ENCODE results near the gene WHAMM. TPM values are rescaled to one million over a fixed set of nuclear protein-coding genes. Genes with fewer than 3 reads are reported as not detected.
"Not testable (repeated sequence)": the region's sequence is repeated elsewhere in the genome, so short reads cannot be mapped to it uniquely, and the experiment has no call there.

The WHAMM gene
- polyA plus RNA-seq, 1 donor = 12.8 TPM

DNA sequence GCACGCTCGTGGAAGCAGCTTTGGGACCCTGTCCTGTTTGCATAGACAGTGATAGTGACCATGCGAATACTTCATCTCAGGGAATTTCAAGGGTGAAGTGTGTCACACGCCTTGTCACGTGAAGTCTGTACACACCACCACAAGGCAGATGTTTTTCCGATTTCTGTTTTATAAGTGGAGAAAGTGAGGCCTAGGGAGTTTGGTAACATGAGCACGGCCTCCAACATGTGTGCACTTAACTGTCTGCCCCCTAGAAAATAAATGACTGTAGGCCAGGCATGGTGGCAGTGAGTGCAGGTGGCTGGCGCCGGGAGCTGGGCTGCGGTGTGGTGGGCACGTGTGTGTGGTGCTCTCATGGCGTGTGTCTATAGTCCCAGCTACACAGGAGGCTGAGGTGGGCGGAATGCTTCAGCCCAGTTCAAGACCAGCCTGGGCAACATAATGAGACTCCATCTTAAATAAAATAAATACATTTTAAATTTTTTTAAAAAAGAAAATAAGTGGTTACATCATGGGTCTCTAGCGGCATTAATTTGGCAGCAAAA is 42.0 kb downstream of the WHAMM start:
- Histone ChIP-seq H3K9me3 (ENCODE audit: control insufficient read depth, low read depth, low read length) (no peaks in the 10 kb centered on the region), H3K4me3 (ENCODE audit: low read length) (no peak overlapping the region), H3K27me3 (ENCODE audit: control insufficient read depth, insufficient read depth, low read length) (no peaks in the 10 kb centered on the region), H3K4me1 (ENCODE audit: control insufficient read depth, insufficient read depth, low read length) (peaks cover 5% of the 10 kb centered on the region), H3K36me3 (ENCODE audit: control insufficient read depth, insufficient read depth, low read length) (no peaks in the 10 kb centered on the region), H3K27ac (ENCODE audit: low read length) (no peak overlapping the region)
- no peak for DNase-seq
- WGBS (ENCODE audit: insufficient coverage, low lambda C conversion rate) = no CpG with 5 or more reads among the region's 14 CpGs

DNA sequence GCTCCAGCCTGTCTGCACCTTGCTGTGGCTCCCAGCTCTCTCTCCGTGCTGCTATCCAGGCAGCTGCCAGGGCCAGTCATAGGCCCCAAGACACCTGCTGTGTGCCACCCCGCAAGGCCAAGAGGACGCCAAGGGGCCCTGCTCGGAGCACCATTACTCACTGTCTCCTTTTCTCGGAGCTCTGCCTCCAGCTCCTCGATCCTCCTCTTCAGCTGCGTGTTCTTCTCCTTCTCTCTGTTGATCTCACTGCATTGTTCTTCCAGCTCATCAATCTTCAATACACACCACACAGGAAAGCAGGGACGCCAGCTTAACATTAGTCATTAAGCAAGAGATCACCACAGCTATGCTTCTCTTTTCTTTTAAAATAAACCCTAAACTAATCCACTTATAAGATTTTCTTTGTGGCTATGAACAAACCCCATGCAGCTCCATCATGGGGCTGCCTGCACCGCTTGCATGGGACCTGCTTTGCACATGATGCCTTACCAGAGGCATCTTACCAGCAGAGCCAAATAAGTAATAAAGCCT is 42.6 kb downstream of the WHAMM start:
- WGBS (ENCODE audit: insufficient coverage, low lambda C conversion rate) = 42% methylated on average over 2 of the region's 9 CpGs
- H3K4me3 ChIP-seq (ENCODE audit: low read length) = no peak overlapping the region

GRCh38 chr15:82852941-82853561 is 43.6 kb downstream of the WHAMM start:
- DNase-seq = no peak
- no CpG with 5 or more reads among the region's 16 CpGs for WGBS (ENCODE audit: insufficient coverage, low lambda C conversion rate)
- no peak overlapping the region for H3K4me3 ChIP-seq (ENCODE audit: low read length)
- H3K27me3 ChIP-seq (ENCODE audit: control insufficient read depth, insufficient read depth, low read length) = no peaks in the 10 kb centered on the region
- H3K4me1 ChIP-seq (ENCODE audit: control insufficient read depth, insufficient read depth, low read length) = peaks cover 5% of the 10 kb centered on the region
- no peaks in the 10 kb centered on the region for H3K36me3 ChIP-seq (ENCODE audit: control insufficient read depth, insufficient read depth, low read length)
- no peak overlapping the region for H3K27ac ChIP-seq (ENCODE audit: low read length)
- no peaks in the 10 kb centered on the region for H3K9me3 ChIP-seq (ENCODE audit: control insufficient read depth, low read depth, low read length)

More for the DNA sequence above, 42.6 kb downstream of the WHAMM start:
- Histone ChIP-seq H3K27me3 (ENCODE audit: control insufficient read depth, insufficient read depth, low read length) (no peaks in the 10 kb centered on the region), H3K27ac (ENCODE audit: low read length) (no peak overlapping the region), H3K9me3 (ENCODE audit: control insufficient read depth, low read depth, low read length) (no peaks in the 10 kb centered on the region), H3K36me3 (ENCODE audit: control insufficient read depth, insufficient read depth, low read length) (no peaks in the 10 kb centered on the region), H3K4me1 (ENCODE audit: control insufficient read depth, insufficient read depth, low read length) (peaks cover 5% of the 10 kb centered on the region)
- no peak for DNase-seq

DNA sequence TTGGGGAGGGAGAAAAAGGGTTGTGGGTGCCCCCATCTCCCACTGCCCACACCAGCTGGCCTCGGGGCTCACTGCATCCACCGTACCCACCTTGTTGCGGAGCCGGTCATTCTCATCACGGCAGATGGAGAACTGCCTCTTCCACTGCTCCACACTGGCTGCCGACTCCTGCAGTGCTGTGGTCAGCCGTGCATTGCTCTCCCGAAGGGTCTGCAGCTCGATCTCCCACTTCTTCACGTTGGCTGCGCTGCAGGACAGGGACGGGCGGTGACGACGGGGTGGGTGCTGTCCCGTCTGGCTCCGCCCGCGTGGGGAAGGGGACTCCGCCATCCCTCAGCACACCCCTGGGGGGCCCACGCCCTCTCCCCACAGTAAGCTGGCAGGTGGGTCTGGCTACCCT is 45.1 kb downstream of the WHAMM start:
- Histone ChIP-seq H3K9me3 (ENCODE audit: control insufficient read depth, low read depth, low read length) (no peaks in the 10 kb centered on the region), H3K27me3 (ENCODE audit: control insufficient read depth, insufficient read depth, low read length) (no peaks in the 10 kb centered on the region), H3K27ac (ENCODE audit: low read length) (no peak overlapping the region), H3K4me3 (ENCODE audit: low read length) (no peak overlapping the region), H3K4me1 (ENCODE audit: control insufficient read depth, insufficient read depth, low read length) (peaks cover 5% of the 10 kb centered on the region), H3K36me3 (ENCODE audit: control insufficient read depth, insufficient read depth, low read length) (no peaks in the 10 kb centered on the region)
- no CpG with 5 or more reads among the region's 21 CpGs for WGBS (ENCODE audit: insufficient coverage, low lambda C conversion rate)
- DNase-seq = no peak

- H3K27ac ChIP-seq (ENCODE audit: low read length) = no peak overlapping the region
- no peak overlapping the region for H3K4me3 ChIP-seq (ENCODE audit: low read length)
- H3K36me3 ChIP-seq (ENCODE audit: control insufficient read depth, insufficient read depth, low read length) = no peaks in the 10 kb centered on the region
- DNase-seq = no peak
- H3K4me1 ChIP-seq (ENCODE audit: control insufficient read depth, insufficient read depth, low read length) = no peaks in the 10 kb centered on the region
- 0% methylated on average over 1 of the region's 17 CpGs for WGBS (ENCODE audit: insufficient coverage, low lambda C conversion rate)
- H3K27me3 ChIP-seq (ENCODE audit: control insufficient read depth, insufficient read depth, low read length) = no peaks in the 10 kb centered on the region
- H3K9me3 ChIP-seq (ENCODE audit: control insufficient read depth, low read depth, low read length) = no peaks in the 10 kb centered on the region
These were observed 46.1 kb downstream of the WHAMM start for GRCh38 chr15:82855286-82856100.

DNA sequence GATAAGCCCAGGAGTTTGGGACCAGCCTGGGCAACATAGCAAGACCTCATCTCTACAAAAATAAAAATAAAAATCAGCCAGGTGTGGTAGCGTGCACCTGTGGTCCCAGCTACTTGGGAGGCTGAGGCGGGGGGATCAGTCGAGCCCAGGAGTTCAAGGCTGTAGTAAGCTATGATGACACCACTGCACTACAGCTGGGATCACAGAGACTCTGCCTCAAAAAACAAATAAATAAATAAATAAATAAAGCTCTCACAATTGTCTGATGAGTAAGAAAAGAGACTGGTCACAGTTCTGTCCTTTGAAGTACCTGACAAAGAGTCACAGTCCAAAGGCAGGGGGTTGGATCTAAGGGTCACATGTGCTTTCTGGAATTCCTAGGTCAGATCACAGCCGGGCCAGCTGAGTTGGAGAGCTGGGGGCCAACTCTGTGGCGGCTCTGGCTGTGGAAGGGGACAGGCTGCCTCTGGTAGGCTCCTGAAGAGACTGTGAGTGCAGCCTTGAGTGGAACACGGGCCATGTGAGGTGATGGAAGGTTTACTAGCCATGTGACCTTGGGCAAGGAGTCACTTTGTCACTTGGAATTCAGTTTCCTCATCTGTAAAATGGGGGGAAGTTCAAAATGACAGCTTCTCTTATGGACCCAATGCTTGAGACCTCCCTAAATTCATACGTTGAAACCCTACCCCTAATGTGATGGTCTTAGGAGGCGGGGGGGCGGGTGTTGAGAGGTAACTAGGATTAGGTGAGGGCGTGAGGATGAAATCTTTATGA is 47.2 kb downstream of the WHAMM start:
- Histone ChIP-seq H3K27ac (ENCODE audit: low read length) (no peak overlapping the region), H3K36me3 (ENCODE audit: control insufficient read depth, insufficient read depth, low read length) (no peaks in the 10 kb centered on the region), H3K4me1 (ENCODE audit: control insufficient read depth, insufficient read depth, low read length) (no peaks in the 10 kb centered on the region), H3K4me3 (ENCODE audit: low read length) (no peak overlapping the region), H3K9me3 (ENCODE audit: control insufficient read depth, low read depth, low read length) (no peaks in the 10 kb centered on the region), H3K27me3 (ENCODE audit: control insufficient read depth, insufficient read depth, low read length) (no peaks in the 10 kb centered on the region)
- no peak for DNase-seq
- no CpG with 5 or more reads among the region's 10 CpGs for WGBS (ENCODE audit: insufficient coverage, low lambda C conversion rate)

DNA sequence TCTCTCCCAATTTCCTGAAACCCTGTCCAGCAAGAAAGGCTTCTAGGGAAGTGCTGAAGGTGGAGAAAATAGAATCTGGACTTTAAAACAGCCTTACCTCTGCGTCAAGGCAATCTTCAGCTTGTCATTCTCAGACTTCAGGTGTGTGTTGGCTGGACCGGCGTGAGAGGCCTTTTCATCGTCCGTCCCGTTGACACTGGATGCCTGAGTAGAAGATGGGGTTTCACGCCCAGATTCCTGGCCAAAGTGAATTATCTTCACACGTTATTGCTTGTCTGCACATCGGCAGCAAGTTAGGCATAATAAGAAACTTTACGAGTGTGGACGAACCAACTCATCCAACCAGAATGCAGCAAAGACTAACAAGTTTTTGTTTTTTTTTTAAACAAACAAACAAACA is 49.5 kb downstream of the WHAMM start:
- DNase-seq = no peak
- Histone ChIP-seq H3K9me3 (ENCODE audit: control insufficient read depth, low read depth, low read length) (no peaks in the 10 kb centered on the region), H3K4me1 (ENCODE audit: control insufficient read depth, insufficient read depth, low read length) (no peaks in the 10 kb centered on the region), H3K27ac (ENCODE audit: low read length) (no peak overlapping the region), H3K27me3 (ENCODE audit: control insufficient read depth, insufficient read depth, low read length) (no peaks in the 10 kb centered on the region), H3K4me3 (ENCODE audit: low read length) (no peak overlapping the region), H3K36me3 (ENCODE audit: control insufficient read depth, insufficient read depth, low read length) (no peaks in the 10 kb centered on the region)
- WGBS (ENCODE audit: insufficient coverage, low lambda C conversion rate) = 100% methylated on average over 2 of the region's 11 CpGs

- no peak overlapping the region for H3K4me3 ChIP-seq (ENCODE audit: low read length)
- no peaks in the 10 kb centered on the region for H3K4me1 ChIP-seq (ENCODE audit: control insufficient read depth, insufficient read depth, low read length)
- H3K27ac ChIP-seq (ENCODE audit: low read length) = no peak overlapping the region
- no peaks in the 10 kb centered on the region for H3K36me3 ChIP-seq (ENCODE audit: control insufficient read depth, insufficient read depth, low read length)
- H3K9me3 ChIP-seq (ENCODE audit: control insufficient read depth, low read depth, low read length) = no peaks in the 10 kb centered on the region
- no peaks in the 10 kb centered on the region for H3K27me3 ChIP-seq (ENCODE audit: control insufficient read depth, insufficient read depth, low read length)
- no peak for DNase-seq
- 100% methylated on average over 1 of the region's 6 CpGs for WGBS (ENCODE audit: insufficient coverage, low lambda C conversion rate)
These were observed 53.5 kb downstream of the WHAMM start for GRCh38 chr15:82862886-82863285.

DNA sequence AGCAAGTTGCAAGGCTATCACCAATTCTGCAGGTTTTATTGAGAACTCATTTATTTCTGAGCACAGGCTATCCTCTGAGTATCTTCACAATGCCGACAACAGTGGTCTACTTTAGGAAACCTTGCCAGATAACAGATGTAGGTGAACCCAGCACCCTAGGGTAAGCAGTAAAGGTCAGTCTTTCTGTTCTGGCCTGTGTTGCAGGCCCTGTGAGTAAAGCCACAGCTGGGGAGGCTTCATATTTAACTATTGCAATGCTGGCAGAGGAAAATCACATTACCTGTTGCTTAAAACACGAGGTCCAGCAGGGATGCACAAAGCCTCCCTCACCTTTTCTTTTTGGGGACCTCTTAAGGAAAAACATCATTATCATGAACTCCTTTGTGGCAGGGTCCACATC is 55.5 kb downstream of the WHAMM start:
- Histone ChIP-seq H3K27ac (ENCODE audit: low read length) (no peak overlapping the region), H3K4me3 (ENCODE audit: low read length) (no peak overlapping the region), H3K27me3 (ENCODE audit: control insufficient read depth, insufficient read depth, low read length) (no peaks in the 10 kb centered on the region), H3K9me3 (ENCODE audit: control insufficient read depth, low read depth, low read length) (no peaks in the 10 kb centered on the region), H3K36me3 (ENCODE audit: control insufficient read depth, insufficient read depth, low read length) (no peaks in the 10 kb centered on the region), H3K4me1 (ENCODE audit: control insufficient read depth, insufficient read depth, low read length) (no peaks in the 10 kb centered on the region)
- DNase-seq = no peak
- 83% methylated on average over 1 of the region's 2 CpGs for WGBS (ENCODE audit: insufficient coverage, low lambda C conversion rate)

DNA sequence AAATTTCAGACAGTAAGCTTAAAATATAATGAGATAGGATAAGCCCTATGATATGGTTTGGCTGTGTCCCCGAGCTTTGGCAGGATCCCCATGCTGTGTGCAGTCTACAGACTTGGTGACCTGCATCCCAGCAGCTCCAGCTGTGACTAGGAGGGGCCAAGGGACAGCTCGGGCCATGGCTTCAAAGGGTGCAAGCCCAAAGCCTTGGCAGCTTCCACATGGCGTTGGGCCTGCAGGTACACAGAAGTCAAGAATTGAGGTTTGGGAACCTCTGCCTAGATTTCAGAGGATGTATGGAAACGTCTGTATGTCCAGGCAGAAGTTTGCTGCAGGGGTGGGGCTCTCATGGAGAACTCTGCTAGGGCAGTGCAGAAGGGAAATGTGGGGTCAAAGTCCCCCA is 56.2 kb downstream of the WHAMM start:
- not testable (repeated sequence) for H3K9me3 ChIP-seq (ENCODE audit: control insufficient read depth, low read depth, low read length); DNase-seq; H3K27ac ChIP-seq (ENCODE audit: low read length); H3K36me3 ChIP-seq (ENCODE audit: control insufficient read depth, insufficient read depth, low read length); H3K27me3 ChIP-seq (ENCODE audit: control insufficient read depth, insufficient read depth, low read length); H3K4me3 ChIP-seq (ENCODE audit: low read length); H3K4me1 ChIP-seq (ENCODE audit: control insufficient read depth, insufficient read depth, low read length)
- WGBS (ENCODE audit: insufficient coverage, low lambda C conversion rate) = no CpG with 5 or more reads among the region's 4 CpGs
